Neural cell (in vitro differentiated cells): Measurements from ENCODE around the gene BTK. TPM values are rescaled to one million over a fixed set of nuclear protein-coding genes. Genes with fewer than 3 reads are reported as not detected.

Experiments
- H2AFZ ChIP-seq: fragments of 200-600, 300-800 bp; sonication (generic), shearing (Covaris generic); 2 replicates; pipeline ENCODE4 v1.6.0; 2014; ENCODE audit warnings: low read depth, mild to moderate bottlenecking, antibody characterized with exemption, low read length, moderate library complexity
- H3F3A ChIP-seq: fragments of 200-600 bp; shearing (Covaris generic); 2 replicates; pipeline ENCODE4 v1.6.1; 2016; ENCODE audit warnings: mild to moderate bottlenecking, moderate library complexity, mixed read lengths, antibody characterized with exemption, low read length; ENCODE audit not compliant: insufficient read depth, poor library complexity, severe bottlenecking
- H3K27ac ChIP-seq: fragments of 200-600, 300-800 bp; sonication (generic), shearing (Covaris generic); 2 replicates; pipeline ENCODE4 v1.5.1; 2014; ENCODE audit warnings: mild to moderate bottlenecking, low read length, moderate library complexity
- H3K27me3 ChIP-seq: fragments of 300-800, 200-600 bp; sonication (generic), shearing (Covaris generic); 2 replicates; pipeline ENCODE4 v1.6.0; 2014; ENCODE audit warnings: mild to moderate bottlenecking, low read depth, low read length, moderate library complexity; ENCODE audit not compliant: insufficient read depth
- H3K36me3 ChIP-seq: fragments of 300-800, 200-600 bp; sonication (generic), shearing (Covaris generic); 2 replicates; pipeline ENCODE4 v1.5.1; 2014; ENCODE audit warnings: mild to moderate bottlenecking, antibody characterized with exemption, low read length, moderate library complexity; ENCODE audit not compliant: insufficient read depth
- H3K4me2 ChIP-seq: fragments of 300-800, 200-600 bp; sonication (generic), shearing (Covaris generic); 2 replicates; pipeline ENCODE4 v1.6.0; 2014; ENCODE audit warnings: mild to moderate bottlenecking, low read length
- H3K4me3 ChIP-seq: fragments of 300-800, 200-600 bp; sonication (generic), shearing (Covaris generic); 2 replicates; pipeline ENCODE4 v1.5.1; 2014; ENCODE audit warnings: mild to moderate bottlenecking, low read length, moderate library complexity
- H3K79me2 ChIP-seq: fragments of 200-600 bp; shearing (Covaris generic); replicated peaks from 2 replicates; pipeline ENCODE4 v1.6.0; 2014; ENCODE audit warnings: mild to moderate bottlenecking, low read length, moderate library complexity; ENCODE audit not compliant: insufficient read depth
- H3K9ac ChIP-seq: fragments of 300-800, 200-600 bp; sonication (generic), shearing (Covaris generic); 2 replicates; pipeline ENCODE4 v1.6.1; 2016; ENCODE audit warnings: mild to moderate bottlenecking, low read length, mixed read lengths
- H3K9me2 ChIP-seq: fragments of 200-600 bp; shearing (Covaris generic); 2 replicates; pipeline ENCODE4 v1.6.1; 2016; ENCODE audit warnings: mild to moderate bottlenecking, low read length, mixed read lengths; ENCODE audit not compliant: insufficient read depth
- H3K9me3 ChIP-seq: fragments of 200-600, 300-800 bp; sonication (generic), shearing (Covaris generic); 2 replicates; pipeline ENCODE4 v1.6.1; 2016; ENCODE audit warnings: mild to moderate bottlenecking, mixed run types, low read length, moderate library complexity, mixed read lengths
- H4K20me1 ChIP-seq: fragments of 200-600 bp; shearing (Covaris generic); 2 replicates; pipeline ENCODE4 v1.6.1; 2016; ENCODE audit warnings: mild to moderate bottlenecking, mixed run types; ENCODE audit not compliant: insufficient read depth
- CTCF ChIP-seq: fragments of 450-650 bp; IDR thresholded peaks from 2 replicates; pipeline ENCODE4 v1.5.1; 2014; ENCODE audit warnings: antibody characterized with exemption, mild to moderate bottlenecking, moderate library complexity; ENCODE audit not compliant: poor library complexity, severe bottlenecking
- EP300 ChIP-seq: fragments of 450-650 bp; conservative IDR thresholded peaks from 2 replicates; pipeline ENCODE4 v1.6.1; 2014; ENCODE audit warnings: antibody characterized with exemption, mild to moderate bottlenecking, moderate library complexity; ENCODE audit not compliant: poor library complexity, severe bottlenecking
- EZH2 ChIP-seq: fragments of 200-600, 300-800 bp; shearing (Covaris generic), sonication (generic); IDR thresholded peaks from 2 replicates; pipeline ENCODE4 v1.6.1; 2014; ENCODE audit warnings: antibody characterized with exemption, low read length, borderline replicate concordance, mild to moderate bottlenecking; ENCODE audit not compliant: insufficient read depth, poor library complexity, severe bottlenecking
- MXI1 ChIP-seq: fragments of 450-650 bp; conservative IDR thresholded peaks from 2 replicates; pipeline ENCODE4 v1.6.1; 2014; ENCODE audit warnings: antibody characterized with exemption, mild to moderate bottlenecking; ENCODE audit not compliant: poor library complexity, severe bottlenecking
- POLR2AphosphoS5 ChIP-seq: IDR thresholded peaks from 2 replicates; pipeline ENCODE4 v1.6.1; 2012
- RAD21 ChIP-seq: fragments of 450-650 bp; conservative IDR thresholded peaks from 2 replicates; pipeline ENCODE4 v1.6.1; 2014; ENCODE audit warnings: antibody characterized with exemption, mild to moderate bottlenecking, moderate library complexity
- SMC3 ChIP-seq: fragments of 450-650 bp; conservative IDR thresholded peaks from 2 replicates; pipeline ENCODE4 v1.6.1; 2014; ENCODE audit warnings: antibody characterized with exemption, mild to moderate bottlenecking, moderate library complexity; ENCODE audit not compliant: poor library complexity
- TAF1 ChIP-seq: IDR thresholded peaks from 2 replicates; pipeline ENCODE4 v1.6.1; 2012; ENCODE audit warnings: low read depth
- polyA plus RNA-seq: library from polyadenylated mRNA; depleted of rRNA; stranded (reverse); fragments of >200 nt; gene quantifications from 2 replicates; pipeline ENCODE4 v1.2.3, GENCODE V29; 2014
- TF ChIP-seq, protein P1 (sequence below): IDR thresholded peaks from 2 replicates; pipeline ENCODE4 v1.6.1; 2012; ENCODE audit warnings: borderline replicate concordance

BTK gene
- polyA plus RNA-seq, 1 donor from 2014 or later, result not detected

- H3K4me3 ChIP-seq, result no peak overlapping the region
- H3K27me3 ChIP-seq, result no peaks in the 10 kb centered on the region
- no peak overlapping the region for H2AFZ ChIP-seq
- no peaks in the 10 kb centered on the region for H4K20me1 ChIP-seq
- no peak overlapping the region for H3K9ac ChIP-seq
- TF ChIP-seq POLR2AphosphoS5, result no peak
- TF ChIP-seq EP300, result no peak
- TF ChIP-seq, protein P1, sequence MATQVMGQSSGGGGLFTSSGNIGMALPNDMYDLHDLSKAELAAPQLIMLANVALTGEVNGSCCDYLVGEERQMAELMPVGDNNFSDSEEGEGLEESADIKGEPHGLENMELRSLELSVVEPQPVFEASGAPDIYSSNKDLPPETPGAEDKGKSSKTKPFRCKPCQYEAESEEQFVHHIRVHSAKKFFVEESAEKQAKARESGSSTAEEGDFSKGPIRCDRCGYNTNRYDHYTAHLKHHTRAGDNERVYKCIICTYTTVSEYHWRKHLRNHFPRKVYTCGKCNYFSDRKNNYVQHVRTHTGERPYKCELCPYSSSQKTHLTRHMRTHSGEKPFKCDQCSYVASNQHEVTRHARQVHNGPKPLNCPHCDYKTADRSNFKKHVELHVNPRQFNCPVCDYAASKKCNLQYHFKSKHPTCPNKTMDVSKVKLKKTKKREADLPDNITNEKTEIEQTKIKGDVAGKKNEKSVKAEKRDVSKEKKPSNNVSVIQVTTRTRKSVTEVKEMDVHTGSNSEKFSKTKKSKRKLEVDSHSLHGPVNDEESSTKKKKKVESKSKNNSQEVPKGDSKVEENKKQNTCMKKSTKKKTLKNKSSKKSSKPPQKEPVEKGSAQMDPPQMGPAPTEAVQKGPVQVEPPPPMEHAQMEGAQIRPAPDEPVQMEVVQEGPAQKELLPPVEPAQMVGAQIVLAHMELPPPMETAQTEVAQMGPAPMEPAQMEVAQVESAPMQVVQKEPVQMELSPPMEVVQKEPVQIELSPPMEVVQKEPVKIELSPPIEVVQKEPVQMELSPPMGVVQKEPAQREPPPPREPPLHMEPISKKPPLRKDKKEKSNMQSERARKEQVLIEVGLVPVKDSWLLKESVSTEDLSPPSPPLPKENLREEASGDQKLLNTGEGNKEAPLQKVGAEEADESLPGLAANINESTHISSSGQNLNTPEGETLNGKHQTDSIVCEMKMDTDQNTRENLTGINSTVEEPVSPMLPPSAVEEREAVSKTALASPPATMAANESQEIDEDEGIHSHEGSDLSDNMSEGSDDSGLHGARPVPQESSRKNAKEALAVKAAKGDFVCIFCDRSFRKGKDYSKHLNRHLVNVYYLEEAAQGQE, result no peak
- no peaks in the 10 kb centered on the region for H3K79me2 ChIP-seq
- H3F3A ChIP-seq, result no peaks in the 10 kb centered on the region
- H3K9me2 ChIP-seq, result no peaks in the 10 kb centered on the region
- H3K27ac ChIP-seq, result no peak overlapping the region
- H3K36me3 ChIP-seq, result no peaks in the 10 kb centered on the region
- no peaks in the 10 kb centered on the region for H3K9me3 ChIP-seq
- H3K4me2 ChIP-seq, result no peak overlapping the region
Measured at GRCh38 chrX:101360390-101360789, 25.6 kb downstream of the BTK start.

- H3F3A ChIP-seq, result no peaks in the 10 kb centered on the region
- no peak overlapping the region for H3K4me2 ChIP-seq
- TF ChIP-seq, protein P1, result no peak
- TF ChIP-seq RAD21, result no peak
- H3K27me3 ChIP-seq, result no peaks in the 10 kb centered on the region
- no peak overlapping the region for H2AFZ ChIP-seq
- no peaks in the 10 kb centered on the region for H3K9me2 ChIP-seq
- no peaks in the 10 kb centered on the region for H4K20me1 ChIP-seq
- H3K4me3 ChIP-seq, result no peak overlapping the region
- no peak overlapping the region for H3K27ac ChIP-seq
- H3K9ac ChIP-seq, result no peak overlapping the region
- H3K36me3 ChIP-seq, result no peaks in the 10 kb centered on the region
- no peaks in the 10 kb centered on the region for H3K9me3 ChIP-seq
- H3K79me2 ChIP-seq, result no peaks in the 10 kb centered on the region
Measured at GRCh38 chrX:101359966-101360365, 26.0 kb downstream of the BTK start.

GRCh38 chrX:101357166-101357795 is 28.7 kb downstream of the BTK start:
- Histone ChIP-seq H3K27me3 (no peaks in the 10 kb centered on the region), H3K4me3 (no peak overlapping the region)
- TF ChIP-seq CTCF (no peak), RAD21 (no peak), TAF1 (no peak), MXI1 (no peak), SMC3 (no peak), POLR2AphosphoS5 (no peak), EP300 (no peak), EZH2 (no peak)
- TF ChIP-seq, protein P1, result no peak

More at GRCh38 chrX:101357166-101357795, 28.7 kb downstream of the BTK start:
- H3K9ac ChIP-seq, result no peak overlapping the region
- no peaks in the 10 kb centered on the region for H4K20me1 ChIP-seq
- H3F3A ChIP-seq, result no peaks in the 10 kb centered on the region
- H3K9me3 ChIP-seq, result no peaks in the 10 kb centered on the region
- no peak overlapping the region for H2AFZ ChIP-seq
- no peaks in the 10 kb centered on the region for H3K9me2 ChIP-seq
- no peak overlapping the region for H3K4me2 ChIP-seq
- H3K79me2 ChIP-seq, result no peaks in the 10 kb centered on the region
- no peaks in the 10 kb centered on the region for H3K36me3 ChIP-seq
- H3K27ac ChIP-seq, result no peak overlapping the region
